Measurements from ENCODE around the gene DIP2A.
"Not testable (repeated sequence)": the region's sequence is repeated elsewhere in the genome, so short reads cannot be mapped to it uniquely, and the experiment has no call there.

The DIP2A gene

GRCh38 chr21:46428286-46428685 is 30.4 kb upstream of the DIP2A start:
- DNase-seq (ENCODE audit: low read depth, low spot score): no peak
- TF ChIP-seq POLR2AphosphoS5 (IDR thresholded peaks at IDR 0.05; ENCODE audit: borderline replicate concordance, low read depth, low read length) (no peak), FOXP2 (optimal IDR thresholded peaks at IDR 0.05; ENCODE audit: control extremely low read depth, extremely low read length, insufficient read depth) (no peak), EZH2 (IDR thresholded peaks at IDR 0.05) (no peak)
- H3K4me3 ChIP-seq: no peak overlapping the region
- H3K9me3 ChIP-seq (ENCODE audit: low read depth, low read length): no peaks in the 10 kb centered on the region
- H3K27ac ChIP-seq: no peak overlapping the region
- peaks cover 23% of the 10 kb centered on the region; the same call in 1 of the 2 replicates for H3K36me3 ChIP-seq (ENCODE audit: insufficient read depth, low read length)
- H3K9ac ChIP-seq (ENCODE audit: insufficient read length): no peak overlapping the region

GRCh38 chr21:46428987-46429710 is 29.5 kb upstream of the DIP2A start:
- no peak overlapping the region for H3K9ac ChIP-seq (ENCODE audit: insufficient read length)
- peaks cover 23% of the 10 kb centered on the region; the same call in 1 of the 2 replicates for H3K36me3 ChIP-seq (ENCODE audit: insufficient read depth, low read length)
- no peaks in the 10 kb centered on the region for H3K9me3 ChIP-seq (ENCODE audit: low read depth, low read length)
- H3K27ac ChIP-seq: no peak overlapping the region
- TF ChIP-seq POLR2AphosphoS5 (IDR thresholded peaks at IDR 0.05; ENCODE audit: borderline replicate concordance, low read depth, low read length): no peak
- TF ChIP-seq FOXP2 (optimal IDR thresholded peaks at IDR 0.05; ENCODE audit: control extremely low read depth, extremely low read length, insufficient read depth): no peak
- no peak for TF ChIP-seq EZH2 (IDR thresholded peaks at IDR 0.05)
- H3K4me3 ChIP-seq: no peak overlapping the region
- DNase-seq (ENCODE audit: low read depth, low spot score): no peak

- Histone ChIP-seq H3K9me3 (ENCODE audit: low read depth, low read length) (no peaks in the 10 kb centered on the region), H3K4me3 (no peak overlapping the region), H3K9ac (ENCODE audit: insufficient read length) (no peak overlapping the region), H3K36me3 (ENCODE audit: insufficient read depth, low read length) (peaks cover 29% of the 10 kb centered on the region; the same call in 1 of the 2 replicates), H3K27ac (no peak overlapping the region)
- DNase-seq (ENCODE audit: low read depth, low spot score): no peak
- no peak for TF ChIP-seq POLR2AphosphoS5 (IDR thresholded peaks at IDR 0.05; ENCODE audit: borderline replicate concordance, low read depth, low read length)
- TF ChIP-seq FOXP2 (optimal IDR thresholded peaks at IDR 0.05; ENCODE audit: control extremely low read depth, extremely low read length, insufficient read depth): no peak
- no peak for TF ChIP-seq EZH2 (IDR thresholded peaks at IDR 0.05)
These were observed 28.7 kb upstream of the DIP2A start for GRCh38 chr21:46429754-46430681.

GRCh38 chr21:46431448-46431847 is 27.2 kb upstream of the DIP2A start:
- Histone ChIP-seq H3K4me3 (no peak overlapping the region), H3K9ac (ENCODE audit: insufficient read length) (no peak overlapping the region), H3K27ac (no peak overlapping the region), H3K36me3 (ENCODE audit: insufficient read depth, low read length) (peaks cover 35% of the 10 kb centered on the region; the same call in 1 of the 2 replicates), H3K9me3 (ENCODE audit: low read depth, low read length) (no peaks in the 10 kb centered on the region)
- TF ChIP-seq POLR2AphosphoS5 (IDR thresholded peaks at IDR 0.05; ENCODE audit: borderline replicate concordance, low read depth, low read length) (no peak), EZH2 (IDR thresholded peaks at IDR 0.05) (no peak)
- DNase-seq (ENCODE audit: low read depth, low spot score): no peak

GRCh38 chr21:46431884-46432488 is 26.7 kb upstream of the DIP2A start:
- Histone ChIP-seq H3K9ac (ENCODE audit: insufficient read length) (no peak overlapping the region), H3K27ac (no peak overlapping the region), H3K36me3 (ENCODE audit: insufficient read depth, low read length) (peaks cover 40% of the 10 kb centered on the region; the same call in 1 of the 2 replicates), H3K9me3 (ENCODE audit: low read depth, low read length) (no peaks in the 10 kb centered on the region), H3K4me3 (no peak overlapping the region)
- DNase-seq (ENCODE audit: low read depth, low spot score): no peak
- TF ChIP-seq EZH2 (IDR thresholded peaks at IDR 0.05) (no peak), POLR2AphosphoS5 (IDR thresholded peaks at IDR 0.05; ENCODE audit: borderline replicate concordance, low read depth, low read length) (no peak), FOXP2 (optimal IDR thresholded peaks at IDR 0.05; ENCODE audit: control extremely low read depth, extremely low read length, insufficient read depth) (no peak)

GRCh38 chr21:46433116-46433515 is 25.6 kb upstream of the DIP2A start:
- not testable (repeated sequence) for H3K27ac ChIP-seq; H3K9me3 ChIP-seq (ENCODE audit: low read depth, low read length); H3K4me3 ChIP-seq; DNase-seq (ENCODE audit: low read depth, low spot score); H3K9ac ChIP-seq (ENCODE audit: insufficient read length)
- peaks cover 48% of the 10 kb centered on the region; the same call in 1 of the 2 replicates for H3K36me3 ChIP-seq (ENCODE audit: insufficient read depth, low read length)

GRCh38 chr21:46434322-46434958 is 24.3 kb upstream of the DIP2A start:
- no peak for DNase-seq (ENCODE audit: low read depth, low spot score)
- no peaks in the 10 kb centered on the region for H3K9me3 ChIP-seq (ENCODE audit: low read depth, low read length)
- H3K4me3 ChIP-seq: no peak overlapping the region
- no peak overlapping the region for H3K9ac ChIP-seq (ENCODE audit: insufficient read length)
- H3K36me3 ChIP-seq (ENCODE audit: insufficient read depth, low read length): peaks cover 50% of the 10 kb centered on the region
- H3K27ac ChIP-seq: no peak overlapping the region
- TF ChIP-seq EZH2 (IDR thresholded peaks at IDR 0.05): no peak
- TF ChIP-seq POLR2AphosphoS5 (IDR thresholded peaks at IDR 0.05; ENCODE audit: borderline replicate concordance, low read depth, low read length): no peak
- TF ChIP-seq FOXP2 (optimal IDR thresholded peaks at IDR 0.05; ENCODE audit: control extremely low read depth, extremely low read length, insufficient read depth): no peak

- H3K27ac ChIP-seq: no peak overlapping the region
- H3K9ac ChIP-seq (ENCODE audit: insufficient read length): no peak overlapping the region
- no peaks in the 10 kb centered on the region for H3K9me3 ChIP-seq (ENCODE audit: low read depth, low read length)
- no peak overlapping the region for H3K4me3 ChIP-seq
- TF ChIP-seq FOXP2 (optimal IDR thresholded peaks at IDR 0.05; ENCODE audit: control extremely low read depth, extremely low read length, insufficient read depth) (no peak), EZH2 (IDR thresholded peaks at IDR 0.05) (no peak), POLR2AphosphoS5 (IDR thresholded peaks at IDR 0.05; ENCODE audit: borderline replicate concordance, low read depth, low read length) (no peak)
- peaks cover 57% of the 10 kb centered on the region for H3K36me3 ChIP-seq (ENCODE audit: insufficient read depth, low read length)
- DNase-seq (ENCODE audit: low read depth, low spot score): no peak
These were observed 22.9 kb upstream of the DIP2A start for GRCh38 chr21:46435786-46436227.
